SH-SY5Y (cell line): ENCODE results near the gene FKBP1A.
A peak's percentile ranks its signal among the peaks of the same experiment; 100 is the strongest.

Experiments
- GATA2 ChIP-seq: IDR thresholded peaks from 2 replicates; pipeline ENCODE4 v1.6.1; 2011; ENCODE audit warnings: mild to moderate bottlenecking, low read depth, low read length
- GATA3 ChIP-seq: IDR thresholded peaks from 2 replicates; pipeline ENCODE4 v1.6.1; 2011; ENCODE audit warnings: low read depth, mild to moderate bottlenecking, low read length, moderate library complexity

The FKBP1A gene

DNA sequence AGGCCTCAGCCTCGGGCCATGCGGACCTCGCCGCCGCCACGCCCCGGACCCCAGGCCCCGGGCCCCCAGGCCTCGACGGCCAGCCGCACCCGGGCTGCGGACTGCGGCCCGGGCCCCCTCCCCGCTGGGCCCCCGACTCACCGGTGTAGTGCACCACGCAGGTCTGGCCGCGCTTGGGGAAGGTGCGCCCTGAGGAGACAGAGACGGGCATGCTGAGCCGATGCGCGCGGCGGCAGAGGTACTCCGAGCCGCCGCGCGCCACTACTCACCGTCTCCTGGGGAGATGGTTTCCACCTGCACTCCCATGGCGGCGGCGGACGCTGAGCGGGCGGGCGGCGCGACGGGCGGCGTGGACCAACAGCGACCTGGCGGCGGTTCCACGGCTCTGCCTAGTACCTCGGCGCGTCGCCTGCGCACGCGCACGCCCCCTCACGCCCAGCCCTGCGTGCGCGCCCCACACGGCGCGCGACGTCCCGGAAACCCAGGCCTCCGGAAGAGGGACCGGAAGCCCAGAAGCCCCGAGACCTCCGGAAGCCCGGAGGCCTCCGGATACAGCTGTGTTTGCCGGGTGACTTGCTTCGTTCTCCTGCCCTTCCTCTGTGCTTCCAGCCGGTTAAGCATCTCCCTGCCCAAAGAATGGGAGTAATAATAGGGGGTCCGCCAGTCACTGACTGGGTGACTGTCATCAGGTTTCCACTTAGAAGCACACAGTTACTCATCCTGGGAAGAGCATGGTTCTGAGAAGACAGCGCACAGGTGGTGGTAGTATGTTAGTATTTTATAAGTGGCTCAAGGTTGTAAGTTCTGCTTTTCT is at the start of gene FKBP1A:
Gene FKBP1A (minus strand): TSS at position 362 of the 814 bp plus-strand sequence. CDS start 56 bp downstream, at position 306.
- no peak for TF ChIP-seq GATA3
- TF ChIP-seq GATA2, result no peak

DNA sequence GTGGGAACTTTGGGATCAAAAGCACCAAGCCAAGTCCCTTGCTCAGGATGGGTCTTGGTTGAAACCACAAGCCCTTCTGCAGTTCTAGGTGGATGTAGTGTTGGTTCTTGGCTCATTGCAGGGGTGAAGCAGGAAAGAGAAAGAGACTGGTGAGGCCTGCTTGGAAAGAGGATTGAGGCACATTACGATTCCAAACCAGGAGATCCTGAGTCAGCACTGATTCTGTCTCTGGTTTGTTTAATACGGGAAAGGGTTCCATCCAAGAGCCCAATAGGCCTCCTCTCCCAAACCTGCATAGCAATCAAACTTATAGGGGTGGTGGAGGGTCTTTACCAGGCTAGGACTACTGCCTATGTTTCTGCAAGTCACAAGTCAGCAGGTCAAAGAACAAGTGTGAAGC is 49.5 kb upstream of the FKBP1A start:
- TF ChIP-seq GATA3, result no peak
- TF ChIP-seq GATA2, result no peak

DNA sequence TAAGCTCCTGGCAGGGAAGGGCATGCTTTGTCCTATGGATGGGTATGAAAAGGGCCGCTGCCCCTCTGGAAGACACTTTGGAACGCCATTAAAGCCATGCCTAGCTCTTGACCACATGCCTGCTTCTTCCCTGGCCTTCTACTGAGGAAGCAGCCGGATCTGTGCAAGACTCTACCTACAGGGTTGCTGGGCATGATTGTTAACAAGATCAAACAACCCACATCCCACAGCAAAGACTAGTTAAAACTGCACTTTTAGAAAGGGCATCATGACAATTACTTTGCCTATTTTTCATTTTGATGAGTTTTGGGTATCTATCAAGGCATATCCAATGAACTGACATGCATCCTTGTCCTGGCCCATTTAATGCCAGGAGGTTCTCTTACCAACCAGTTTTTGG is 48.3 kb upstream of the FKBP1A start:
- TF ChIP-seq GATA3, result no peak
- no peak for TF ChIP-seq GATA2

DNA sequence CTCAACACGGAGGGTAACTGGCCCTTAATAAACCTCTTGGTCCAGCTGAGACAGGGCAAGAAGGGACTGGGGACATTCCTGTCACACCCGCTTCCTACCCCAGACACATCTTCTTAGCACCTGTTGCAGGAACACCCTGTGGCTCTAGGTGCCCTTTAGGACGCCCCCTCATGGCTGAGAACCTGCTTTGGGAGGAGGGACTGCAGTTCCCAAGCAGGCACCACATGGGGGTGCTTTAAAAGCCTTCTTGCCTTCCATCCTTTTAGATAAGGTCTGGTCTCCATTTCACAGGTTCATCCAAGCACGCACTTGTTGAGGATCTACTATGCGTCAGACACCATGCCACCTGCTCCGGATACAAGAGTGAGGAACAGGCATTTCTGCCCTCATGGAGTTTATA is 47.2 kb upstream of the FKBP1A start:
- no peak for TF ChIP-seq GATA3
- TF ChIP-seq GATA2, result no peak

DNA sequence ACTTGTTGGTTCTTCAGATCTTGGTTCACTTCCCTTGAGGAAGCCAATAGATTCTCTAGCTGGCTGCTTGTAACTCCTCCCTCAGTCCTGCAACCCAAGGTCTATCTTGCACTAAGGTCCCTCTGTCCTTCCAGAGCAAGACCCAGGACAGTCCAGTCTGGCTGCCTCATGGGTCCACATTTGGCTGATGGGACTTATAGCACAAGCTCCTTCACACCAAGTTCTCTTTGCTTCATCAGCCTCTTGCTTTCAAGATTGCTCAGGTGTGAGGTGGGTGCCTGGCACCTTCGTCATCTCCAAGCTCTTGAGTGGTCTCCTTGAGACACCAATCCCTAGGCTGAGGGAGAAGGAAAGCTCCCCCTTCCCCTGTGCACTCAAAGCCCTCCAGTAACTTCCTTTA is 45.5 kb upstream of the FKBP1A start:
- TF ChIP-seq GATA3 (no peak), GATA2 (no peak)

DNA sequence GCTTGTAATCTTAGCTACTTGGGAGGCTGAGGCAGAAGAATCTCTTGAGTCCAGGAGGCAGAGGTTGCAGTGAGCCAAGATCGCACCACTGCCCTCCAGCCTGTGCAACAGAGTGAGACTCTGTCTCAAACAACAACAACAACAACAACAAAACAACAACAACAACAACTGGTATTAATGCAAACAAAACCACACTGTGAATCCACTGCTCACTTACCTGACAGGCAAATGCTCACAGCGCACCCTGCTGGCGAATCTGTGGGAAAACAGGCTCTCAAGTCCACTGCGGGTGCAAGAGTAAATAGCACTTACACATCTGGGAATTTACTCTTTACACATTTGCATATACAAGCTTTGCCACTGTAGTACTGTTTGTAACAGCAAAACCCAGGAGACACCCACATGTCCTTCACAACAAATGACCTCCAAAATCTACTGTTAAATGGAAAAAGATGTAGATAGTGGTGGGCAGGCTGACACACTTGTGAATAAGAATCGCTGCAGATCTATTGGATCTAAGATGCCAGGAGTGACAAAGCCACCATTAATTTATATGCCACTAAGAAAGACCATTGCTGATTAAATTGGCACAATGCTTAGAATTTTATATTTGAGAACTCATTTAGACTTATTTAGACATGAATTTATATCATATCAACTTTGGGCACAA is 44.5 kb upstream of the FKBP1A start:
- TF ChIP-seq GATA3, result no peak
- TF ChIP-seq GATA2, result no peak

DNA sequence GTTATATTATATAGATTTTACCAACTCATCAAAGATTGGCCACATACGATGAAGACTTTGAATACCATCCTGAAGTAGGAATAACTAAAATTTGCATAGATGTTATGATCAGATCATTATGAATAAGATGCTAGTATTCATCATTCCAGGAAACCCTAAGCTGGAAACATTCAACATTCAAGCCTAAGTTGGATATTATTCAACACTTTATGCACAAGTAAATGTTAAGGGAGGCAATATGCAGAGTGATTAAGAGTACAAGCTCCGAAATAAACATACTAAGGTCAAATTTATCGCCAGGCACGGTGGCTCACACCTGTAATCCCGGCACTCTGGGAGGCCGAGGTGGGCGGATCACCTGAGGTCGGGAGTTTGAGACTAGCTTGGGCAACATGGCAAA is 43.4 kb upstream of the FKBP1A start:
- TF ChIP-seq GATA2 (no peak), GATA3 (no peak)

DNA sequence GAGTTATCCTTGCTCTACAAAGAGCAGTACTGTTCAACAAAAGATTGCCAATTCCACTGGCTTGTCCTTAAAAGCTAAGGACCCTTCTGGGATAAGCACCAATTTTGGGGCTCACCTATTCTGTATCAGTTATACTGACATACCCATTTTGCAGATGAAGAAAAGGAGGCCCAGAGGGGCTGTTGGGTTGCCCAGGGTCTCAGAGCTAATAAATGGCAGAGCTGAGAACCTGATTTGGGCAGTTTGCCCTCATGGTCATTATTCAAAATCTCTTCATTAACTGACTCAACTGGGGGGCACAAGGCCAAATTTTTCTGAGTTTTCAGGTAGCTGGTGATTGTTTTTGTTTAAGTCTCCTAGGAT is 42.5 kb upstream of the FKBP1A start:
- TF ChIP-seq GATA2, result no peak
- TF ChIP-seq GATA3, result no peak

DNA sequence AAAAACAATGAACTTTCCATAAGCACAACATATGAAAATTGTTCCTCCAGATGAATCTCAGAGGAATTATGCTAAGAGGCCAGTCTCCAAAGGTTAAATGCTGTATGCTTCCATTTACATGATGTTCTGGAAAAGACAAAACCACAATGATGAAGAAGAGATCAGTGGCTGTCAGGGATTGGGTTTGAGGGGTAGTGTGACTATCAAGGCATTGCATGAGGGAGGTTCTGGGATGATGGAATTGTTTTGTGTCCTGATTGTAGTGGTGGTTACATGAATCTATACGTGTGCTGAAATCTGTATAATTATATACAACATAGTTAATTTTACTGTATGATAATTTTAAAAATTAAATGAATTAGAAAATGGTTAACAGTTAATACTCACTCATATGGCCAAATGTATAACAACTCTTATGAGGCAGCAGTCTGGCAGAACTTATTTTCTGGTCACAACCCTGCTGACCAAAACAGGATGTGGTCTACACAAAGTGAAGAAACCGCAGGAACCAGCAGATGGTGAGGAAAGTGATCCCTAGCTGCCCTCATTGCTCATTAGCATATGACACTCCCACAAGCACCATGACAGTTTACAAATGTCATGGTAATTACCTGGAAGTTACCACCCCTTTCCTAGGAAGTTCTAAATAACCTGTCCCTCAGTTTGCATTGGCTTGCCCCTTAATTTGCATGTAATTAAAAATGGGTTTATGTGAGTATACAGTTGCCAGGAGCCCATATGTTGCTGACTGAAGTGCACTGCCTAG is 41.9 kb upstream of the FKBP1A start:
- TF ChIP-seq GATA2 (no peak), GATA3 (no peak)

DNA sequence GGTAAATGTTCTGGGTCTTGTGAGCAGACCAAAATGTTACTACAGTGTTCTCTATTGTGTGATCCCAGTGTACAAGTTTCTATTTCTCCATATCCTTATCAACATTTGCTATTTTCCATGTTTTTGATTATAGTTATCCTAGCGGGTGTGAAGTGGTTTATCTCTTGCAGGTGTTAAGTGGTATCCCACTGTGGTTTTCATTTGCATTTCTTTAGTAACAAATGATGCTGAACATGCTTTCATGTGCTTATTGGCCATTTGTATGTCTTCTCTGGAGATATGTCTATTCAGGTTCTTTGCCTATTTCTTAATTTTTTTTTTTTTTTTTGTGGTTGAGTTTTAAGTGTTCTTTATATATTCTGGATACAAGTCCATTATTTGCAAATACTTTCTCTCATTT is 38.3 kb upstream of the FKBP1A start:
- TF ChIP-seq GATA3 (no peak), GATA2 (no peak)

DNA sequence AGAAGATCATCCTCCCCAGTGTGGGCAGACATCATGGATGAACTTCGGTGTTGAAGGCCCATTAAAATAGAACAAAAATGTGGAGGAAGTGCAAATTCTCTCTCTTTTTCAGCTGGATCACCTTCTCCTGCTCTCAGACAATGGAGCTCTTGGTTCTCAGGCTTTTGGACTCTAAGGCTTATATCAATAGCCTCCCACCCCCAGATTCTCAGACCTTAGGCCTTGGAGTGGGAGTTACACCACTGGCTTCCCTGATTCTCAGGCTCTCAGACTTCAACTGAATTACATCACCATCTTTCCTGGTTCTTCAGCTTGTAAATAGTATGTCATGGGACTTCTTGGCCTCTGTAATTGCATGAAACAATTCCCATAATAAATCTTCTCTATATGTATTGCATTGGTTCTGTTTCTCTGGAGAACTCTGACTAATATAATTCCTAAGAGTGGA is 37.2 kb upstream of the FKBP1A start:
- TF ChIP-seq GATA2 (no peak), GATA3 (no peak)

DNA sequence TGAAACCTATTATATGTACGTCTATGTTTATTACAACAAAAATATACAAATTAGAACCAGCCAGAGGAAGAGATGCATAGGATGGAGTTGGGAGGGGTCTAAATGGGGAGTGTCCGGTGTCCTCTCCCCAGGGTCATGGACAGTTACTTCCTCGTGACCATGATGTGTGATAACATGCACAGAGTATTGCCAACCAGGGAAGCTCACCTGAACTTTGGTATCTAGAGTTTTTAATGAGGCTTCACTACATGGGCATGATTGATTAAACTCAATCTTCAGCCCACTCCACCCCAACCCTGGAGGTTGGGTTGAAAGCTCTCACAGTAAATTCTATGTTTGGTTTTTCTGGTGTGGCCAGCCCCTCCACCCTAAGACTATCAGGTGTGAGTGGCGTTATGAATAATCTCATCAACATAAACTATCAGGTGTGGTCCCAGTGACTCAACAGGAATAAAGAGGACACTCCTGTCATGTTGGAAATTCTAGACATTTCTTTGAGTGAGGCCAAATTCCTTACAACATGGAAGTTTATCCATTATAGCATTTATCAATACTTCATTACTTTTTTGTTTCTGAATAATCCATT is 36.4 kb upstream of the FKBP1A start:
- no peak for TF ChIP-seq GATA3
- TF ChIP-seq GATA2, result no peak

DNA sequence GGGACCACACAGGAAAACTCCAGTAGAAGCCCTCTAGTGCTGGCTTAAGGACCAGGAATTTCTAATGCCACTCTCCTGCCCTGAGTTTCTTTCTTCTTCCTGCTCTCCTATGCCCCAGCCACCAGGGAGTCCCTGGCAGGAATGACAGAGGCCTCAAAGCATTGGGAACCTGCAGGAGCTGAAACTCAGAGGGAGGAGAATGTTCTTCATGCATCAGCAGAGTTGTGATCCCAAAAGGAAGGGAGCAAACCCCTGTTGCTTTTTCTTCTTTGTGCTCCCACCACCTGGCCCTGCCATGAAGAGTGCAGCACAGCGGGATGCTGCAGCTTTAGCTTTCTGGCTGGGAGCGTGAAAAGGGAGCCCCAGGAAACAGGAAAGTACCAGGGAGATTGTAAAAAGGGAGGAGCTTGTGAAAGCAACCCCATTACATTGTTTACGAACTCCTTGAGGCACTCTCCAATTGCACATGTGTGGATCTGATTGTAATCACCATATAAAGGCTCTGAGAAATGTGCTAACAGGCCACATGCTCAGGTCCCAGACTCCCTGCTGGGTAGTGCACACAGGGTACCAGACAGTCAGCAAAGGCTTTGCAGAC is 34.7 kb upstream of the FKBP1A start:
- TF ChIP-seq GATA2 (peak; percentile 85), GATA3 (peak; percentile 58; the same call in 1 of the 2 replicates)

DNA sequence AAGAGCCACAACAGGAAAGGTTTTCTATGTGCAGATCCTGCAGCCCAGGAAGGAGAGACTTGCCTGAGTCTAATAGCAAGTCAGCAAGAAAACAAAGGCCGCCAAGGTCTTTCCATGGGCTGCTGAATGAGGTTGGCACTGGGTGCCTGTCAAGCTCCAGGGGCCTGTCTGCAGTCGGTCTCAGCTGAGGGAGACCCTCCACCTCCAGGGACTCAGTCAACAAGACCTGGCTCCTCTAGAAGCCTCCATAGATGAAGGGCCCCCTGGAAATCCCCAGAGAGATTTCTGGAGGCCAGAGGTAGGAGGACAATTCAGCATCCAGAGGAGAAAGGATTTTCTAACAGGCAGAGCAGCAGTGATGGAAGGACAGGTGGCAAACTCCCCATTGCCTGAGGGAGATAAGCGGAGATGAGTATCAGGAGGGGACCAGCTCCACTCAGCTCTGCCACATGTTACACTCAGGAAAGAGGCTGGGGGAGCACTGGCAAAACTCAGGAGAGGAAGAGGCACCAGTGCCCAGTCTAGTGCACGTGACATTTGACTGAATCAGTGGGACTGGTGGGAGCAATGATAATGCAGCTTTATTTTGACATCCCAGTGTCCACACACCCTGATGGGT is 33.5 kb upstream of the FKBP1A start:
- peak; percentile 81 for TF ChIP-seq GATA2
- TF ChIP-seq GATA3, result no peak

DNA sequence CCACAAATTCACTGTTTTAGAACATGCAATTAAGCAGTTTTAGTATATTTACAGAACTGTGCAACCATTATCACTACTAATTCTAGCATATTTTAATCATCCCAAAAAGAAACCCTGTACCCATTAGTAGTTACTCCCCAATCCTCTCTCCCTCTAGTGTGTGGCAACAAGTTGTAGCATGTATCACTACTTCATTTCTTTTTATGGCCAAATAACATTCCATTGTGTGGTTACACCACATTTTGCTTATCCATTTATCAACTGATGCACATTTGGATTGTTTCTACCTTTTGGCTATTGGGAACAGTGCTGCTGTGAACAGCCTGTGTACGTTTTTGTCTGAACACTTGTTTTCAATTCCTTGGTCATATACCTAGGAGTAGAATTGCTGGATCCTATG is 31.5 kb upstream of the FKBP1A start:
- TF ChIP-seq GATA2 (no peak), GATA3 (no peak)
